GM12872 (cell line): ENCODE measurements around the gene RGS3.

Source experiments
- TF ChIP-seq, protein P1 (sequence below): IDR thresholded peaks from 3 replicates; pipeline ENCODE4 v1.5.1; 2011; ENCODE audit warnings: low read depth, mild to moderate bottlenecking, low read length, moderate library complexity; ENCODE audit not compliant: insufficient read depth

RGS3 gene

DNA sequence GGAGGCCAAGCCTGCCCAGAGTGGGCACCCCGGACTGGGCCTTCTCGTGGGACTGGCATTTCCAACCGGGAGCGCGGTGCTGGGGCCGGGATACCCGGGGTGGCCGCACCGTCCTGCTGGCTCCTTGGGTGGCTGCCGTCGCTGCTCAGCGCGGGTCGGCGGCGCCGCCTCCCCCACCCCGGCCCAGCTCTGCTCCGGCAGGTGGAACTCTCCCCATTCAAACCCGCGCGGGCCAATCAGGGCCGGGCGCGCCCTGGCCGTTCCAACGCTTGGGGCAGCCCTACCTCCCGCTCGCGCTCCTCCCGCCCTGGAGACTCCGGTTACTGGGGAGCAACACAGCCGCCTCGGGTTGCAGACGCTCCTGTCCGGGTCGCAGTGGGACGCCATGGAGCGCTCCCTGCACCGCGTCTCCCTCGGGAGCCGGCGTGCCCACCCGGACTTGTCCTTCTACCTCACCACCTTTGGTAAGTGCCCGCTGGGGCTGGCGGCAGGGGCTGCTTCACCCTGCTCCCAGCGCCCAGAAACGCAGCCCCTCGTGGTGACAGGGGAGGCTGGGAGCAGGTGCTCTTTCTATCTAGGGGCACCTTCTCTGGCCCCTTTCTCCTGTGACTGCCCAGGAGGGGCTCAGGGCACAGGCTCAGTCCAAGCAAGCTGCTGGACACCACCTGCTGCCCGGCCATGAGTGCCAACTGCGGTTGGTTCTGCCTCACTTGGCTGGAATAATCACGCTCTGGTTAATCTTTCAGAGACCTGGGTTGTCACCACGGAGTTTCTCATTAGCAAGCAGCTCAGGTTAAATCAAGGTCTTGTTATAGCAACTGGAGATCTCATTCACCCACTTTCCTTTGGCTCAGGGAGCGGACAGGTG, at the start of gene RGS3:
TSS of gene RGS3 (plus strand) at position 310 of the 868 bp plus-strand sequence. CDS start at position 386, 76 bp downstream.
- TF ChIP-seq, protein P1, sequence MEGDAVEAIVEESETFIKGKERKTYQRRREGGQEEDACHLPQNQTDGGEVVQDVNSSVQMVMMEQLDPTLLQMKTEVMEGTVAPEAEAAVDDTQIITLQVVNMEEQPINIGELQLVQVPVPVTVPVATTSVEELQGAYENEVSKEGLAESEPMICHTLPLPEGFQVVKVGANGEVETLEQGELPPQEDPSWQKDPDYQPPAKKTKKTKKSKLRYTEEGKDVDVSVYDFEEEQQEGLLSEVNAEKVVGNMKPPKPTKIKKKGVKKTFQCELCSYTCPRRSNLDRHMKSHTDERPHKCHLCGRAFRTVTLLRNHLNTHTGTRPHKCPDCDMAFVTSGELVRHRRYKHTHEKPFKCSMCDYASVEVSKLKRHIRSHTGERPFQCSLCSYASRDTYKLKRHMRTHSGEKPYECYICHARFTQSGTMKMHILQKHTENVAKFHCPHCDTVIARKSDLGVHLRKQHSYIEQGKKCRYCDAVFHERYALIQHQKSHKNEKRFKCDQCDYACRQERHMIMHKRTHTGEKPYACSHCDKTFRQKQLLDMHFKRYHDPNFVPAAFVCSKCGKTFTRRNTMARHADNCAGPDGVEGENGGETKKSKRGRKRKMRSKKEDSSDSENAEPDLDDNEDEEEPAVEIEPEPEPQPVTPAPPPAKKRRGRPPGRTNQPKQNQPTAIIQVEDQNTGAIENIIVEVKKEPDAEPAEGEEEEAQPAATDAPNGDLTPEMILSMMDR, result no peak

DNA sequence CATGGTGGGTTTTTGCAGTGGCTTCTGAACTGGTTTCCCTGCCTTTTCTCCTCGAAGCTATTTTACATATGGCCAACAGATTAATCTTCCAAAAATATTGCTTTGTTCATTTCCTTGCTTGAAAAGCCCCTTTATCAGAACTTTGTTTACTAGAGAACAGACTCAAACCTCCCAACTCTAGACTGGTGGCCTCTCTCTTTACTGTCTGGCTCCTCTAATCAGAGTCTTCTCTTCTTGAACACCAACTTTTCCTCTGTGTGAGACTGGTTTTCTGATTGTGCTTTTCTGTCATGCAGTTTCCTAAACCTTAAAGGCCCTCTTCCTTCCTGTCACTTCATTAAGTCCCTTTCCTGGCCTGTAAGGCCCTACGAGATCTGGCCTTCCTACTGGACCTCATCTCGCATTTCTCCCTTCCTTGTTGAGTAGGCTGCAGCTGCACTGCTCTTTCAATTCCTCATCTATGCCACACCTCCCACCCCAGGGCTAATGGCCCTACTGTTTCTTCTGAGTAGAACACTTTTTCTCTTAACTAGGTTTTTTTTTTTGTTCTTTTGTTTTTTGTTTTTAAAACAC, 47.3 kb upstream of the RGS3 start:
- TF ChIP-seq, protein P1, result no peak

DNA sequence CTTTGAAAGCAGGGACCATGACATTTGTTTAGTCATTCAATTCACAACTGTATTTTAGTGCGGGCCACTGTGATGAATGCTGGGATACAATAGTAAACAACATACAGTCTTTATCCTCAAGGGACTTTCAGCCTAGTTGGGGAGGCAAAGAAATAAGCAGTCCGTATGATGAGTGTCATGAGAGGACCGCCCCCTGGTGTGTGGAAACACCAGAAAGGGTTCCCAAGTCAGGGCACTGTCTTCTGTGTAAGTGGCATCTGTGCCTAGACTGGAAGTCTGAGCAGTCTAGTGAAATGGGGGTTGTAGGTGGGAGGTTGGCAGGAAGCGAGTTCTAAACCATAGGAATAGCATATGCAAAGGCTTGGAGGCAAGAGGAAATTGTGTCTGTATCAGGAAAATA, 46.2 kb upstream of the RGS3 start:
- TF ChIP-seq, protein P1, result no peak

DNA sequence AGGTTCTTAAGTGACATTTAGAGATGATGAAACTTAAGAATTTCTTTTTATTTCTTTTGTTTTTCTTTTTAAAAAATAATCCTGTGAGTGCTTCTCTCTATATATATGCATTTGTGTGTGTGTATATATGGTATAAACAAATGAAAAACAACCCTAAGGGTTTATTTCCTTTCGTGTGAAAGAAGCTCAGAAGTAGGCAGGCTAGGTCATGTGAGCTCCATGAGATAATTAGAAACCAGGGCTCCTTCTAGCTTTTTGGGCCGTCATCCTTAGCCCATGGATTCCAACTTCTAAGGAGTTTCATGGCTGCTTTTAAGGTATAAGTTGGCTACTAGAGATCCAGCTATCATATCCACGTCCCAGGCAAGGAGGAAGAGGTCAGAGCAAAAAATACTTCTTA, 41.8 kb upstream of the RGS3 start:
- TF ChIP-seq, protein P1, result no peak

DNA sequence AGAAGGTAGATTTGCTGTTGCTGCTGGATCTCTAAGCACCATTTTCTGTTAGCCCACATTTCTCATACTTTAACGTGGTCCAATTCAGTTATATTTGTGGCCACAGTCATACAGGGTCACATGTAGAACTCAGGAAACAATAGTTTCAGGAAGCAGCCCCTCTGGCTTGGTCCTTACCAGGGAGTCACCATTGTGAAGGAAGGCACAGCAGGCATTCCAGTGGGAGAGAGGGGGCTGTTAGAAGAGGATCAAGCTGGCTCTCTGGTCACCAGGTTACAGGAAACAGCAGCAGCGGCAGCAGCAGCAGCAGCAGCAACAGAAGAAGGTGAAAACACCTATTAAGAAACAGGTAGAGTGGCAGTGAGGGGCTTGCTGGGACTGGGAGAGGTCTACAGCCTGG, 38.5 kb upstream of the RGS3 start:
- TF ChIP-seq, protein P1, result no peak

DNA sequence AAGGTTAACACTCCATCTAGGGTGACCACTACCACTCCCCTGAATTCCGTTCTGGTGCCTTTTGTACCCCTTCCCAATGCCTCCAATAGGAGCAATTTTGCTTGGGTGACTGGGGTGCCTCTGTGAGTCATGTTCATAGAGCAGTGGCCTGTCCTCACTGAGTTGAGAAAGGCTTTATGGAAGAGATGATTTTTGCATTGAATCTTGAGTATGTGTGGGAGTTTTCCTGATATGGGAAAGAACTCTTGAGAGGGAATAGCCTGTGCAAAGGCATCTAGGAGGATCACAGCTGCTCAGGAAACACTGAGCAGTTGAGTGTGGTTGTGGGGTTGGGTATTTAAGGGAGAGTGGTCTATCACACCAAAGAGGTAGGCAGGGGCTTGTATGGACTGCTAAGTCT, 36.8 kb upstream of the RGS3 start:
- TF ChIP-seq, protein P1, result no peak

DNA sequence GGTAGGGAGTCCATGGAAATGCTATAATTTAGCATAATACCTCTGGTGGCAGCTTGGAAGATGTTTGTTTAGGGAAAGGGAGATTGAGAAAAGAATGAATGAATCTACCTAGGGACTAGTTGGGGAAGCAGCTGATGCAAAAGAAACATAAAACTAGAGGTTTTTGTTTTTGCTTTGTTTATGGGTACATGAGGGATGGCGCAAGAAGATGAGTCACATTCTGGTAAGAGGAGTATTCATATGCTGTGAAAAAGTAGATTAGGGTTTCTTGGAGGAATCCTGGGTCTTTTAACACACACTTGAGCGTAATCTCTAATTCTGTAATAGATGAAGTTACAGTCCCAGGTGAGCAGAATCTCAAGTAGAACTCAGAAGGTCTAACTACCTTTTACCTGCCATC, 35.9 kb upstream of the RGS3 start:
- TF ChIP-seq, protein P1, result no peak
